ENCODE results near the gene FAM171A1.

GRCh38 chr10:15352201-15352600 lies 18.9 kb downstream of the FAM171A1 start:
- TF ChIP-seq POLR2A (IDR thresholded peaks at IDR 0.05; ENCODE audit: low read depth, low read length) (no peak), POLR2AphosphoS5 (IDR thresholded peaks at IDR 0.05; ENCODE audit: low read depth, low read length) (no peak), PAX5 (IDR thresholded peaks at IDR 0.05; ENCODE audit: insufficient read depth, low read length, severe bottlenecking) (no peak), POU2F2 (IDR thresholded peaks at IDR 0.05; ENCODE audit: low read depth, low read length) (no peak), TAF1 (IDR thresholded peaks at IDR 0.05; ENCODE audit: low read depth, low read length) (no peak), SPI1 (IDR thresholded peaks at IDR 0.05; ENCODE audit: low read depth, low read length) (no peak)

Data from GM12891 (cell line).